Measurements from ENCODE around the gene TMEM26.

TMEM26 gene

GRCh38 chr10:61481597-61481996 is 28.4 kb upstream of the TMEM26 start:
- no peak for FAIRE-seq
- DNase-seq (ENCODE audit: insufficient read length, low spot score): no peak
- no peak for TF ChIP-seq CTCF (IDR thresholded peaks at IDR 0.05; ENCODE audit: insufficient read depth, missing control alignments)

- FAIRE-seq: no peak
- DNase-seq (ENCODE audit: insufficient read length, low spot score): no peak
- no peak for TF ChIP-seq CTCF (IDR thresholded peaks at IDR 0.05; ENCODE audit: insufficient read depth, missing control alignments)
Measured at GRCh38 chr10:61480208-61480607, 27.0 kb upstream of the TMEM26 start.

- no peak for DNase-seq (ENCODE audit: insufficient read length, low spot score)
- TF ChIP-seq CTCF (IDR thresholded peaks at IDR 0.05; ENCODE audit: insufficient read depth, missing control alignments): no peak
- no peak for FAIRE-seq
Measured at GRCh38 chr10:61478621-61479312, 25.6 kb upstream of the TMEM26 start.

GRCh38 chr10:61477451-61477850 is 24.3 kb upstream of the TMEM26 start:
- DNase-seq (ENCODE audit: insufficient read length, low spot score) (no peak), FAIRE-seq (no peak)
- no peak for TF ChIP-seq CTCF (IDR thresholded peaks at IDR 0.05; ENCODE audit: insufficient read depth, missing control alignments)

GRCh38 chr10:61476529-61476928 is 23.3 kb upstream of the TMEM26 start:
- DNase-seq (ENCODE audit: insufficient read length, low spot score) (no peak), FAIRE-seq (no peak)
- TF ChIP-seq CTCF (IDR thresholded peaks at IDR 0.05; ENCODE audit: insufficient read depth, missing control alignments): no peak

- no peak for TF ChIP-seq CTCF (IDR thresholded peaks at IDR 0.05; ENCODE audit: insufficient read depth, missing control alignments)
- FAIRE-seq: no peak
- DNase-seq (ENCODE audit: insufficient read length, low spot score): no peak
Measured at GRCh38 chr10:61475449-61475873, 22.3 kb upstream of the TMEM26 start.

GRCh38 chr10:61472090-61472674 is 19.0 kb upstream of the TMEM26 start:
- TF ChIP-seq CTCF (IDR thresholded peaks at IDR 0.05; ENCODE audit: insufficient read depth, missing control alignments): no peak
- FAIRE-seq: no peak
- no peak for DNase-seq (ENCODE audit: insufficient read length, low spot score)

Data from D721Med (cell line).